K562 (cell line): Measurements from ENCODE around the gene AXIN2. TPM values are rescaled to one million over a fixed set of nuclear protein-coding genes. Genes with fewer than 3 reads are reported as not detected.

Source experiments
- ATAC-seq: fragments of 200-7000 bp; cut with Tn5 transposase; 3 replicates; pipeline ENCODE4 v1.9.1; 2020; ENCODE audit warnings: moderate library complexity
- BruUV-seq: library from RNA; stranded (reverse); fragments of 400-500 nt; replicated peaks from 2 replicates; lab custom pipeline; 2021; lab: Mats Ljungman, UMichigan
- CTCF ChIA-PET: fragments of 300-600 bp; formaldehyde crosslinking; extraction: SDS; loops from one replicate; lab custom pipeline; 2021; ENCODE audit warnings: low intra/inter-chr PET ratio; lab: Yijun Ruan, JAX
- POLR2A ChIA-PET: fragments of 300-600, 350-650 bp; sonication (Branson Sonifier 250); formaldehyde crosslinking; extraction: SDS; loops from one replicate; lab custom pipeline; 2021; ENCODE audit warnings: antibody characterized with exemption, inconsistent platforms; lab: Yijun Ruan, JAX
- DNase-seq, 4 experiments: peaks; one replicate each; pipeline versions ENCODE4 v3.0.0 to v3.0.0-alpha.2; 2011 to 2018; ENCODE audit warnings: low spot score in 3 of 4, mixed read lengths in 3 of 4; ENCODE audit errors: extremely low read depth in 1 of 4
- FAIRE-seq: peaks from 2 replicates; lab custom pipeline; 2011; peaks lifted over from hg19 to GRCh38; lab: Jason Lieb, UNC
- H2AFZ ChIP-seq: 2 replicates; pipeline ENCODE4 v1.6.0; 2011; ENCODE audit warnings: low read depth, low read length, control low read depth, inconsistent platforms
- H3K27ac ChIP-seq: fragments of 200-600 bp; 3 replicates; pipeline ENCODE4 v1.8.0; 2011; ENCODE audit warnings: low read depth, mild to moderate bottlenecking, control low read depth, inconsistent platforms, low read length, moderate library complexity, mixed read lengths; ENCODE audit errors: extremely low read depth
- H3K27me3 ChIP-seq, 2 experiments: fragments of 300-600 bp in 1 of 2; 2 replicates in 1 of 2; 3 replicates in 1 of 2; pipeline versions ENCODE4 v1.6.0 to v1.8.0; 2011; ENCODE audit warnings: inconsistent platforms in 2 of 2, low read length in 2 of 2, mild to moderate bottlenecking in 1 of 2, mixed read lengths in 1 of 2, moderate library complexity in 1 of 2; ENCODE audit not compliant: control insufficient read depth in 2 of 2, insufficient read depth in 2 of 2
- H3K36me3 ChIP-seq: fragments of 300-600 bp; 3 replicates; pipeline ENCODE4 v1.8.0; 2011; ENCODE audit warnings: mild to moderate bottlenecking, low read length, inconsistent platforms; ENCODE audit not compliant: control insufficient read depth, insufficient read depth
- H3K4me1 ChIP-seq, 2 experiments: fragments of 200-600 bp in 1 of 2; replicated peaks in 1 of 2; 2 replicates in 1 of 2; 3 replicates in 1 of 2; pipeline versions ENCODE4 v1.5.1 to v1.8.0; 2011; ENCODE audit warnings: inconsistent platforms in 2 of 2, low read length in 2 of 2, mild to moderate bottlenecking in 1 of 2, mixed read lengths in 1 of 2, moderate library complexity in 1 of 2; ENCODE audit not compliant: control insufficient read depth in 2 of 2, insufficient read depth in 2 of 2
- H3K4me2 ChIP-seq: 2 replicates; pipeline ENCODE4 v1.6.1; 2011; ENCODE audit warnings: low read length, control low read depth, inconsistent platforms, mixed read lengths; ENCODE audit not compliant: insufficient read depth
- H3K4me3 ChIP-seq: fragments of 200-600 bp; sonication (generic), shearing (Covaris generic); 2 replicates; pipeline ENCODE4 v1.5.1; 2016; ENCODE audit warnings: control low read depth, inconsistent platforms
- H3K79me2 ChIP-seq: fragments of 200-600 bp; 3 replicates; pipeline ENCODE4 v1.8.0; 2011; ENCODE audit warnings: low read length, inconsistent platforms; ENCODE audit not compliant: control insufficient read depth, insufficient read depth
- H3K9ac ChIP-seq, 2 experiments: 2 replicates each; pipeline versions ENCODE4 v1.6.0 to v1.6.1; 2011; ENCODE audit warnings: low read depth in 2 of 2, low read length in 2 of 2, control low read depth in 1 of 2, inconsistent platforms in 1 of 2, mild to moderate bottlenecking in 1 of 2, mixed read lengths in 1 of 2; ENCODE audit not compliant: insufficient read depth in 1 of 2
- H3K9me1 ChIP-seq: one replicate; pipeline ENCODE4 v1.6.0; 2011; ENCODE audit warnings: inconsistent platforms, mild to moderate bottlenecking, low read length, moderate library complexity; ENCODE audit not compliant: control insufficient read depth, insufficient read depth
- H3K9me3 ChIP-seq: replicated peaks from 2 replicates; pipeline ENCODE4 v1.5.1; 2011; ENCODE audit warnings: low read depth, low read length, inconsistent platforms; ENCODE audit not compliant: control insufficient read depth, insufficient read depth
- H4K20me1 ChIP-seq: replicated peaks from 2 replicates; pipeline ENCODE4 v1.6.1; 2011; ENCODE audit warnings: low read length, inconsistent platforms, mixed read lengths; ENCODE audit not compliant: control insufficient read depth, insufficient read depth
- FOXK1 ChIP-seq: sonication (generic); formaldehyde crosslinking; IDR thresholded peaks from 2 replicates; pipeline ENCODE4 v1.8.0; 2022; ENCODE audit warnings: missing genetic modification reagents, mild to moderate bottlenecking, borderline replicate concordance
- GABPA ChIP-seq: fragments of 200-800 bp; sonication (Bioruptor generic); conservative IDR thresholded peaks from 2 replicates; pipeline ENCODE4 v1.6.1; 2016; ENCODE audit warnings: low read depth, missing genetic modification characterization, missing compliant biosample characterization
- HSF4 ChIP-seq: fragments of 250-450 bp; sonication (Bioruptor Pico); IDR thresholded peaks from 2 replicates; pipeline ENCODE4 v2.1.2; 2022; ENCODE audit warnings: mild to moderate bottlenecking, moderate library complexity, borderline replicate concordance
- NFRKB ChIP-seq: fragments of 450-650 bp; IDR thresholded peaks from 2 replicates; pipeline ENCODE4 v1.6.1; 2016; ENCODE audit warnings: low read depth
- PHTF2 ChIP-seq: fragments of 250-450 bp; sonication (Bioruptor Pico); IDR thresholded peaks from 2 replicates; pipeline ENCODE4 v1.5.0; 2021; ENCODE audit warnings: mild to moderate bottlenecking
- POLR2H ChIP-seq: IDR thresholded peaks from 2 replicates; pipeline ENCODE4 v1.6.1; 2016; ENCODE audit warnings: missing genetic modification characterization, low read depth, mild to moderate bottlenecking, control low read depth, missing compliant biosample characterization, moderate library complexity
- RFX7 ChIP-seq: fragments of 250-450 bp; sonication (Bioruptor Pico); IDR thresholded peaks from 2 replicates; pipeline ENCODE4 v1.5.1; 2021; ENCODE audit warnings: mild to moderate bottlenecking
- RNF219 ChIP-seq: fragments of 250-450 bp; sonication (Bioruptor Pico); IDR thresholded peaks from 2 replicates; pipeline ENCODE4 v1.5.0; 2022; ENCODE audit warnings: mild to moderate bottlenecking
- SNRNP70 ChIP-seq: fragments of 200-400 bp; formaldehyde crosslinking; optimal IDR thresholded peaks from 2 replicates; pipeline ENCODE3; 2017; ENCODE audit warnings: low read depth, low read length
- SP2 ChIP-seq: IDR thresholded peaks from 2 replicates; pipeline ENCODE4 v1.6.1; 2011; ENCODE audit warnings: mild to moderate bottlenecking, low read depth, low read length, moderate library complexity; ENCODE audit not compliant: poor library complexity, severe bottlenecking; ENCODE audit errors: extremely low read depth
- ZBTB49 ChIP-seq: sonication (generic); formaldehyde crosslinking; IDR thresholded peaks from 2 replicates; pipeline ENCODE4 v1.8.0; 2022; ENCODE audit warnings: missing genetic modification reagents, mild to moderate bottlenecking, borderline replicate concordance
- ZNF511 ChIP-seq: sonication (generic); formaldehyde crosslinking; IDR thresholded peaks from 2 replicates; pipeline ENCODE4 v1.8.0; 2022; ENCODE audit warnings: mild to moderate bottlenecking, missing genetic modification reagents
- WGBS: fragments of 100-300 bp; shearing (Covaris generic); methylation state at CpG from one replicate; pipeline ENCODE4 v1.1.6; 2016; ENCODE audit warnings: low coverage, mixed read lengths; ENCODE audit not compliant: insufficient coverage; ENCODE audit errors: missing lambda C conversion rate; 5-methylcytosine and 5-hydroxymethylcytosine counted together
- in situ Hi-C: fragments of 300-500 bp; cut with MboI; formaldehyde crosslinking; loops from 4 replicates; pipeline ENCODE4 v1.15.0; 2018; ENCODE audit warnings: inconsistent platforms, mixed read lengths
- intact Hi-C: fragments of 100-400 bp; cut with micrococcal nuclease; formaldehyde crosslinking; loops from 2 replicates; pipeline ENCODE4 v1.14.2; 2022
- polyA plus RNA-seq, 8 experiments: library from polyadenylated mRNA; depleted of rRNA in 4 of 8; stranded (reverse) in 5 of 8; unstranded in 3 of 8; fragments of >200 nt; fragmentation: Nextera tagmentation in 2 of 8; fragmentation: Illumina TruSeq in 1 of 8; extraction: Ambion mirVana in 2 of 8; extraction: Trizol in 1 of 8; gene quantifications; 2 replicates each; pipeline versions ENCODE4 v1.2.1 to v1.2.3, GENCODE V29; 2011 to 2014; ENCODE audit warnings: inconsistent platforms in 1 of 8, missing spikeins in 1 of 8
- total RNA-seq, 7 experiments: library from RNA; depleted of rRNA in 6 of 7; stranded (reverse); fragments of >200 nt in 6 of 7; fragmentation: Illumina TruSeq in 2 of 7; extraction: Trizol in 2 of 7; gene quantifications; 2 replicates each; pipeline versions ENCODE4 v1.2.1 to v1.2.3, GENCODE V29; 2011 to 2021; ENCODE audit warnings: low replicate concordance in 1 of 7

Gene AXIN2
- total and polyA plus RNA-seq, 9 of the 15 experiments (the other 6 are each of a cell fraction or from before 2014, with no cell fraction given), result 0.21 to 3.3 (median 1.2) TPM

- in situ Hi-C loops, result no loop called here
- H3K79me2 ChIP-seq, result no peaks in the 10 kb centered on the region
- no peaks in the 10 kb centered on the region for H3K9me1 ChIP-seq
- intact Hi-C loops, result no loop called here
- ATAC-seq (no peak), DNase-seq (no peak), FAIRE-seq (no peak)
- H3K27me3 ChIP-seq, result no peaks in the 10 kb centered on the region; a peak in 1 of 5 replicates
- peaks cover 2% of the 10 kb centered on the region; the same call in 1 of the 3 replicates for H3K36me3 ChIP-seq
- no peak overlapping the region for H3K4me3 ChIP-seq
- no peak overlapping the region for H2AFZ ChIP-seq
- WGBS, result 39% methylated on average over 15 of the region's 17 CpGs
- no peaks in the 10 kb centered on the region for H3K9me3 ChIP-seq
- ChIA-PET POLR2A (interaction anchor here (0.7 kb wide), 1 partner anchor 913 kb away, joined by 3 read pairs; no protein-coding TSS in a partner anchor), CTCF (no interaction called here)
- no peak overlapping the region for H3K27ac ChIP-seq
- H3K9ac ChIP-seq, result no peak overlapping the region
- BruUV-seq, result no TSS peak
- H3K4me1 ChIP-seq, result no peaks in the 10 kb centered on the region; a peak in 2 of 5 replicates
- no peak overlapping the region for H3K4me2 ChIP-seq
- H4K20me1 ChIP-seq, result no peaks in the 10 kb centered on the region
- no peak for TF ChIP-seq GABPA (tag)
- no peak for TF ChIP-seq ZBTB49 (CRISPR knock-in tag)
- no peak for TF ChIP-seq SP2
- TF ChIP-seq PHTF2 (CRISPR knock-in tag), result no peak
- TF ChIP-seq RFX7 (CRISPR knock-in tag), result no peak
- no peak for TF ChIP-seq RNF219
- TF ChIP-seq POLR2H (tag), result no peak
- TF ChIP-seq HSF4 (CRISPR knock-in tag), result no peak
- no peak for TF ChIP-seq ZNF511 (CRISPR knock-in tag)
- no peak for TF ChIP-seq NFRKB
- TF ChIP-seq FOXK1 (CRISPR knock-in tag), result no peak
- TF ChIP-seq SNRNP70, result no peak
Observed at GRCh38 chr17:65545705-65546523, 15.5 kb downstream of the AXIN2 start.
